ENCODE measurements around the gene COG5.

DNA sequence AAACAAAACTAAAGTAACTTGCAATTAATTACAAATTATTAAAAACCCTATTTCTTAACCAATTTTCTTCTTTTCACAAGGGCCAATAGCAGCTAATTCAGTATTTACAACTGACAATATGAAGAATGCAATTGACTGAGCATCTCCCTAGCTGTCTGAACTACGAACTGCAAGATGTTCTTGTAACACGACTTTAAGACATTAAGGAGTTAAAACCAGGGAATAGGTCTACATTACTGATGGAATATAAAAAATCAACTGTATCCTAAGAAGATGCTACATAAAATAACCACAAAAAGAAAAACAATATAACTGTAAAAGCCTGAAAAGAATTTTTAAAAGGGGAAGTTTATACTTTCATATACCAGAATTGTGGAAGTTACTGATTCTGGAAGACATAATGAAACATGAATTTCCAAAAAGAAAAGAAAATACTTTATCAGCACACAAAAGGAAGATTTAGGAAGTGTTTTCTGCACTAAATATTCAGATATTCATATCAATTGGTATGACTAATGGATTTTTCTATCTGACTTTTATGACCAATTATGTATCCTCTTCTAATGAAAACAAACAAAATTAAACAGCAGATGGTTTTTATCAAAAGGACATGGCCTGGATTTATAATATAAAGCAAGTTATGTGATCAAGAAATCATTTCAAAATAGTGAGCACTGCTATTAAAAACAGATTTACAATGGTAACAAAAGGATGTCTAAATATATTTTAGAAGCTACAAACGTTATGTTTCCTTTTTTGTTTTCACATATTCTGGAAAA lies 92.2 kb downstream of the COG5 start:
- TF ChIP-seq, protein P1, sequence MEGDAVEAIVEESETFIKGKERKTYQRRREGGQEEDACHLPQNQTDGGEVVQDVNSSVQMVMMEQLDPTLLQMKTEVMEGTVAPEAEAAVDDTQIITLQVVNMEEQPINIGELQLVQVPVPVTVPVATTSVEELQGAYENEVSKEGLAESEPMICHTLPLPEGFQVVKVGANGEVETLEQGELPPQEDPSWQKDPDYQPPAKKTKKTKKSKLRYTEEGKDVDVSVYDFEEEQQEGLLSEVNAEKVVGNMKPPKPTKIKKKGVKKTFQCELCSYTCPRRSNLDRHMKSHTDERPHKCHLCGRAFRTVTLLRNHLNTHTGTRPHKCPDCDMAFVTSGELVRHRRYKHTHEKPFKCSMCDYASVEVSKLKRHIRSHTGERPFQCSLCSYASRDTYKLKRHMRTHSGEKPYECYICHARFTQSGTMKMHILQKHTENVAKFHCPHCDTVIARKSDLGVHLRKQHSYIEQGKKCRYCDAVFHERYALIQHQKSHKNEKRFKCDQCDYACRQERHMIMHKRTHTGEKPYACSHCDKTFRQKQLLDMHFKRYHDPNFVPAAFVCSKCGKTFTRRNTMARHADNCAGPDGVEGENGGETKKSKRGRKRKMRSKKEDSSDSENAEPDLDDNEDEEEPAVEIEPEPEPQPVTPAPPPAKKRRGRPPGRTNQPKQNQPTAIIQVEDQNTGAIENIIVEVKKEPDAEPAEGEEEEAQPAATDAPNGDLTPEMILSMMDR (IDR thresholded peaks at IDR 0.05; ENCODE audit: low read depth, low read length, poor library complexity, severe bottlenecking) = no peak
- TF ChIP-seq EZH2phosphoT487 (IDR thresholded peaks at IDR 0.05; ENCODE audit: borderline replicate concordance, low read length) = no peak

Data from DOHH2 (cell line).